Central memory CD4-positive, alpha-beta T cell (primary cell): ENCODE data around the gene ILK.

Experiments
- DNase-seq: peaks from one replicate; pipeline ENCODE4 v3.0.0; 2022

The ILK gene

GRCh38 chr11:6638429-6638828, 34.9 kb downstream of the ILK start:
- no peak for DNase-seq

GRCh38 chr11:6640036-6640984, 36.7 kb downstream of the ILK start:
- no peak for DNase-seq

GRCh38 chr11:6640985-6641701, 37.6 kb downstream of the ILK start:
- DNase-seq = no peak

GRCh38 chr11:6642957-6643356, 39.4 kb downstream of the ILK start:
- DNase-seq = no peak

- DNase-seq = no peak
These were observed 42.5 kb downstream of the ILK start for GRCh38 chr11:6646071-6646470.

- DNase-seq = no peak
These were observed 43.0 kb downstream of the ILK start for GRCh38 chr11:6646576-6646917.

GRCh38 chr11:6646918-6647679, 43.5 kb downstream of the ILK start:
- DNase-seq = no peak

- DNase-seq = no peak
These were observed 44.3 kb downstream of the ILK start for GRCh38 chr11:6647836-6648235.

- DNase-seq = no peak
These were observed 44.9 kb downstream of the ILK start for GRCh38 chr11:6648501-6648900.

- DNase-seq = no peak
These were observed 46.5 kb downstream of the ILK start for GRCh38 chr11:6650104-6650503.

GRCh38 chr11:6650980-6651379, 47.4 kb downstream of the ILK start:
- DNase-seq = no peak

- no peak for DNase-seq
These were observed 48.6 kb downstream of the ILK start for GRCh38 chr11:6652182-6652581.

GRCh38 chr11:6653097-6653496, 49.5 kb downstream of the ILK start:
- DNase-seq = no peak

- DNase-seq = no peak
These were observed 50.1 kb downstream of the ILK start for GRCh38 chr11:6653656-6654055.

GRCh38 chr11:6654281-6655019, 50.9 kb downstream of the ILK start:
- DNase-seq = no peak

- DNase-seq = no peak
These were observed 51.6 kb downstream of the ILK start for GRCh38 chr11:6655020-6655789.

GRCh38 chr11:6655790-6656583, 52.4 kb downstream of the ILK start, which contains the start of gene DCHS1:
Gene DCHS1 (minus strand): TSS chr11:6655809. CDS start chr11:6641613, 14,196 bp downstream.
- no peak for DNase-seq

GRCh38 chr11:6656584-6656915, 53.0 kb downstream of the ILK start:
- no peak for DNase-seq

- DNase-seq = no peak
These were observed 53.4 kb downstream of the ILK start for GRCh38 chr11:6656936-6657335.

- no peak for DNase-seq
These were observed 53.8 kb downstream of the ILK start for GRCh38 chr11:6657346-6657745.

- no peak for DNase-seq
These were observed 55.1 kb downstream of the ILK start for GRCh38 chr11:6658647-6659046.
